Mesothelial cell of epicardium (in vitro differentiated cells): ENCODE data around the gene FAM168A. TPM values are rescaled to one million over a fixed set of nuclear protein-coding genes. Genes with fewer than 3 reads are reported as not detected.

ENCODE experiments used
- DNase-seq, 2 experiments: peaks; one replicate each; pipeline ENCODE4 v3.0.0; 2021; ENCODE audit warnings: low spot score in 2 of 2; ENCODE audit not compliant: unreplicated experiment in 2 of 2
- H3K27ac Mint-ChIP-seq: 2 replicates; pipeline ENCODE4 v1.8.0; 2021; ENCODE audit warnings: mixed read lengths
- H3K27me3 Mint-ChIP-seq: 2 replicates; pipeline ENCODE4 v1.8.0; 2021; ENCODE audit warnings: low read depth, mixed read lengths
- H3K36me3 Mint-ChIP-seq: 2 replicates; pipeline ENCODE4 v1.8.0; 2021; ENCODE audit warnings: mixed read lengths
- H3K4me1 Mint-ChIP-seq: 2 replicates; pipeline ENCODE4 v1.8.0; 2021; ENCODE audit warnings: mixed read lengths
- H3K4me3 Mint-ChIP-seq: 2 replicates; pipeline ENCODE4 v1.8.0; 2021; ENCODE audit warnings: mild to moderate bottlenecking, moderate library complexity, mixed read lengths
- H3K9me3 Mint-ChIP-seq: 2 replicates; pipeline ENCODE4 v1.8.0; 2021; ENCODE audit warnings: mixed read lengths
- CTCF ChIP-seq: fragments of 200-600 bp; sonication (generic); IDR thresholded peaks from one replicate; pipeline ENCODE4 v1.5.0; 2021; ENCODE audit warnings: antibody characterized with exemption; ENCODE audit not compliant: unreplicated experiment
- total RNA-seq: library from RNA; stranded (reverse); gene quantifications from 3 replicates; pipeline ENCODE4 v1.2.1, GENCODE V29; 2021

The FAM168A gene
- total RNA-seq, 1 donor from 2014 or later = 61.8 TPM

- H3K27me3 Mint-ChIP-seq = no peaks in the 10 kb centered on the region
- H3K27ac Mint-ChIP-seq = no peak overlapping the region
- TF ChIP-seq CTCF = no peak
- H3K36me3 Mint-ChIP-seq = peaks cover 12% of the 10 kb centered on the region
- peaks cover 2% of the 10 kb centered on the region for H3K4me1 Mint-ChIP-seq
- H3K4me3 Mint-ChIP-seq = no peak overlapping the region
- DNase-seq = no peak
- H3K9me3 Mint-ChIP-seq = no peaks in the 10 kb centered on the region
Observed at GRCh38 chr11:73404506-73405145, 193.3 kb downstream of the FAM168A start.

DNA sequence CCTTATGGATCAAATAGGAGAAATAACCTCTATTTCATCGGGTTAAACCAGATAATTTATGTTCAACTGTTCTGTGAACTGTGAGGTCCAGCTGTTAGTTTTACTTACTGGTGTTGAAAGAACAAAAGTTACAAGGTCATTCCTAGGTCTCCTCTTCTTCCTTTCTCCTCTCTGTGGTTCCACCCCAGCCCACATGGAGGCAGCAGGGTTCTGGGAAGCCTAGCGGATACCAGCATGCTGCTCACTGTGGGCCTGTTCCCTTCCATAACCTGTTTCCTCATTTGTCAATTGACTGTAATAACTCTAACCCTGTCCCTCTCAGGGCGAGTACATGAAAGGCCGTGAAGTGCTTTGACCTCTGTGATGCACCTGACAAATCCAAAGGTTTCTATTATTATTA lies 193.9 kb downstream of the FAM168A start:
- peaks cover 2% of the 10 kb centered on the region for H3K4me1 Mint-ChIP-seq
- no peak for TF ChIP-seq CTCF
- no peak overlapping the region for H3K27ac Mint-ChIP-seq
- no peak for DNase-seq
- H3K9me3 Mint-ChIP-seq = no peaks in the 10 kb centered on the region
- peaks cover 7% of the 10 kb centered on the region for H3K36me3 Mint-ChIP-seq
- no peaks in the 10 kb centered on the region for H3K27me3 Mint-ChIP-seq
- no peak overlapping the region for H3K4me3 Mint-ChIP-seq

DNA sequence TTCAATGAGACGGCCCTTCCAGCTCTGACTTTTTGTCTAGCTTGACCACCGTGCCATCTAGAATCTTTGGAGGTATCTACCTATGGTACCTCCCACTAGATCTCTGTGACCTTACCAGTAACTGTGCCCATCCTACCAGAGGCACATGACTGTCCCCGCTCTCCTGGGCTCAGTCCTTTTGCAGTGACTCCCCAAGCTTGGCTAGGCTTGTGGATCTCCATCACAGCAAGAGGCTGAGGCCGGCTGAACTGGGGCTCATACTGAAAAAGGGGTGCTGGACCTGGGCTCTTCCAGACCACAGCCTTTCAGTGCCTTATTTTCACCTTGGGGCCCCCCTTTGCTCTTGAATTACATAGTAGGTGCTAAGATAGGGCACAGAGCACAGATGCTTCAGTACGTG lies 194.4 kb downstream of the FAM168A start:
- no peaks in the 10 kb centered on the region for H3K27me3 Mint-ChIP-seq
- H3K36me3 Mint-ChIP-seq = peaks cover 3% of the 10 kb centered on the region
- H3K9me3 Mint-ChIP-seq = no peaks in the 10 kb centered on the region
- no peak overlapping the region for H3K27ac Mint-ChIP-seq
- H3K4me1 Mint-ChIP-seq = peaks cover 2% of the 10 kb centered on the region
- TF ChIP-seq CTCF = no peak
- no peak overlapping the region for H3K4me3 Mint-ChIP-seq
- DNase-seq = no peak

- peaks cover 2% of the 10 kb centered on the region for H3K4me1 Mint-ChIP-seq
- H3K27ac Mint-ChIP-seq = no peak overlapping the region
- H3K9me3 Mint-ChIP-seq = no peaks in the 10 kb centered on the region
- TF ChIP-seq CTCF = no peak
- no peak for DNase-seq
- no peaks in the 10 kb centered on the region for H3K27me3 Mint-ChIP-seq
- no peak overlapping the region for H3K4me3 Mint-ChIP-seq
- H3K36me3 Mint-ChIP-seq = no peaks in the 10 kb centered on the region
Observed at GRCh38 chr11:73402834-73403185, 195.1 kb downstream of the FAM168A start.

DNA sequence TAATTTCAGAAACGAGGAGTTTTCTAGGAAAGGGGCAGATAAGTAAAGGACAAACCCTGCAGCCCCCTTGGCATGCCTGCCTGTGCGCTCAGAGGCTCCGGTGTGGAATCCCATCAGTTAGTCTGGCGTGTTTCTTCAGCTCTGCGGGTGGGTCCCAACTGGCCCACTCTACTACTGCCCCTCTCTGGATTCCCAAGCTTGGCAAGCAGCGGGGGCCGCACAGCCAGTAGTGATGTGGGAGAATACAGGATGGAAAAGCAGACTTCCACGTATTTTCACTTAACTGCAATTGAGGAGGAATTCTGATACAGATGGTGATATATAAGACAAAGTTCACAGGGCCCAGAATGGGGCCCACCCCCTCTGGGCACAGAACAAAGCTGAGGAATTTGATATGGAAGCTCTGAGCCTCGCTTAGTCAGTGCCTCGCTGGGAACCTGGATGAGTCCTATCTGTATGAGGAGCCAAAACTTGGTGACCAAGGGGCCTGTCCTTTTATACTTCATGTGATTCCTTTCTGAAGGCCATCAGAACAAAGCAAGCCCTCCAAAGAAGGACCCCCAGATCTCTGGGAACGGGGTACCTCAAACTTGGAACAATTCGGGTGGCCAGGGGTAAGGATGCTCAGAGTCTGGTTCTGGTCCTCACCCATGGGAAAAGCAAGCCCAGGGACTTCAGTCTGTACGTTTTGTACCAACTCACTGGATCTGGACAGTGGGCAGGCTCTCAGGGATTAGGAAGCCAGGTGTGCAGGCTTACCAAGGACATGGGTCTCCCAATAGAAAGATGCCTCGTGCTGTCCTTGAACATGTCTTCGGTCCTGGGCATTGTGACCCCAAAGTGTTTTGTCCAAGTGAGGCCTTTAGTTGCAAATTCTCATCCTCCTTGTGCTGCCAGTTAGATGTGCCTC lies 195.7 kb downstream of the FAM168A start:
- Mint-ChIP-seq H3K4me1 (peaks cover 2% of the 10 kb centered on the region), H3K4me3 (no peak overlapping the region), H3K9me3 (no peaks in the 10 kb centered on the region), H3K27ac (no peak overlapping the region), H3K36me3 (no peaks in the 10 kb centered on the region), H3K27me3 (no peaks in the 10 kb centered on the region)
- DNase-seq = no peak
- no peak for TF ChIP-seq CTCF
